SK-N-SH treated with all-trans-retinoic acid at 6 μM for 48 hours (cell line): Measurements from ENCODE around the gene PLCB1.

Experiments
- ATAC-seq: fragments of 200-7000 bp; cut with Tn5 transposase; 3 replicates; pipeline ENCODE4 v1.9.1; 2020; ENCODE audit warnings: mild to moderate bottlenecking, moderate library complexity
- ARNTL ChIP-seq: fragments of 450-650 bp; formaldehyde crosslinking; IDR thresholded peaks from 2 replicates; pipeline ENCODE4 v1.5.0; 2020; ENCODE audit warnings: low read depth, mild to moderate bottlenecking, moderate library complexity, borderline replicate concordance
- CREB5 ChIP-seq: fragments of 250-450 bp; sonication (Bioruptor Pico); IDR thresholded peaks from 2 replicates; pipeline ENCODE4 v1.5.1; 2020; ENCODE audit warnings: low read depth, mild to moderate bottlenecking, moderate library complexity
- ESRRG ChIP-seq: fragments of 250-450 bp; sonication (Bioruptor Pico); IDR thresholded peaks from 2 replicates; pipeline ENCODE4 v1.6.1; 2021; ENCODE audit warnings: mild to moderate bottlenecking
- GLIS3 ChIP-seq: fragments of 250-450 bp; sonication (Bioruptor Pico); IDR thresholded peaks from 2 replicates; pipeline ENCODE4 v1.5.0; 2020; ENCODE audit warnings: mild to moderate bottlenecking, moderate library complexity
- ISL1 ChIP-seq: fragments of 250-450 bp; sonication (Bioruptor Pico); IDR thresholded peaks from 2 replicates; pipeline ENCODE4 v2.1.2; 2022; ENCODE audit warnings: mild to moderate bottlenecking, moderate library complexity
- OSR1 ChIP-seq: fragments of 250-450 bp; sonication (Bioruptor Pico); IDR thresholded peaks from 2 replicates; pipeline ENCODE4 v1.8.0; 2022; ENCODE audit warnings: moderate library complexity, mild to moderate bottlenecking, inconsistent platforms
- PATZ1 ChIP-seq: fragments of 250-450 bp; sonication (Bioruptor Pico); IDR thresholded peaks from 2 replicates; pipeline ENCODE4 v1.8.0; 2020; ENCODE audit warnings: mild to moderate bottlenecking, moderate library complexity, borderline replicate concordance
- RARB ChIP-seq: fragments of 250-450 bp; sonication (Bioruptor Pico); IDR thresholded peaks from 2 replicates; pipeline ENCODE4 v1.8.0; 2021; ENCODE audit warnings: mild to moderate bottlenecking, moderate library complexity
- SNAI2 ChIP-seq: fragments of 250-450 bp; sonication (Bioruptor Pico); IDR thresholded peaks from 2 replicates; pipeline ENCODE4 v1.5.0; 2020; ENCODE audit warnings: mild to moderate bottlenecking, moderate library complexity
- TCF4 ChIP-seq: fragments of 250-450 bp; sonication (Bioruptor Pico); IDR thresholded peaks from 2 replicates; pipeline ENCODE4 v1.8.0; 2021; ENCODE audit warnings: mild to moderate bottlenecking, moderate library complexity, borderline replicate concordance
- TSHZ2 ChIP-seq: fragments of 250-450 bp; sonication (Bioruptor Pico); IDR thresholded peaks from 2 replicates; pipeline ENCODE4 v1.5.0; 2020; ENCODE audit warnings: mild to moderate bottlenecking, moderate library complexity
- ZC3H10 ChIP-seq: fragments of 250-450 bp; sonication (Bioruptor Pico); IDR thresholded peaks from 2 replicates; pipeline ENCODE4 v1.5.1; 2021; ENCODE audit warnings: mild to moderate bottlenecking, moderate library complexity
- ZFP30 ChIP-seq: fragments of 450-650 bp; formaldehyde crosslinking; IDR thresholded peaks from 2 replicates; pipeline ENCODE4 v1.5.0; 2022; ENCODE audit warnings: mild to moderate bottlenecking, moderate library complexity
- ZNF565 ChIP-seq: fragments of 450-650 bp; formaldehyde crosslinking; conservative IDR thresholded peaks from 2 replicates; pipeline ENCODE4 v1.5.0; 2020; ENCODE audit warnings: low read depth, mild to moderate bottlenecking, moderate library complexity
- ZNF70 ChIP-seq: fragments of 450-650 bp; formaldehyde crosslinking; IDR thresholded peaks from 2 replicates; pipeline ENCODE4 v1.5.0; 2020; ENCODE audit warnings: mild to moderate bottlenecking, moderate library complexity
- ZNF8 ChIP-seq: fragments of 450-650 bp; formaldehyde crosslinking; IDR thresholded peaks from 2 replicates; pipeline ENCODE4 v1.5.0; 2020; ENCODE audit warnings: mild to moderate bottlenecking, moderate library complexity

PLCB1 gene

GRCh38 chr20:8540466-8540865 lies 408.4 kb downstream of the PLCB1 start:
- TF ChIP-seq ZFP30 (CRISPR knock-in tag) (no peak), CREB5 (CRISPR knock-in tag) (no peak), ESRRG (no peak), ZC3H10 (CRISPR knock-in tag) (no peak), ZNF70 (no peak), RARB (no peak), SNAI2 (CRISPR knock-in tag) (no peak), TSHZ2 (no peak), PATZ1 (CRISPR knock-in tag) (no peak), ARNTL (CRISPR knock-in tag) (no peak)
- ATAC-seq = no peak

GRCh38 chr20:8542110-8542486 lies 410.0 kb downstream of the PLCB1 start:
- ATAC-seq = no peak
- TF ChIP-seq TSHZ2 = no peak
- no peak for TF ChIP-seq ZNF8 (CRISPR knock-in tag)

GRCh38 chr20:8545212-8545611 lies 413.1 kb downstream of the PLCB1 start:
- ATAC-seq = peak; percentile 80
- peak; percentile 26; the same call in 1 of the 2 replicates for TF ChIP-seq ZC3H10 (CRISPR knock-in tag)
- TF ChIP-seq OSR1 = peak; percentile 81; the same call in 1 of the 2 replicates
- no peak for TF ChIP-seq ZNF70

GRCh38 chr20:8547035-8547650 lies 415.1 kb downstream of the PLCB1 start:
- TF ChIP-seq ZNF565 (CRISPR knock-in tag) (no peak), ISL1 (CRISPR knock-in tag) (0 out of 2 replicates have a peak, but pooled peaks have one; percentile 6), ZNF8 (CRISPR knock-in tag) (no peak), ZNF70 (no peak)
- ATAC-seq = no peak

GRCh38 chr20:8547968-8548588 lies 416.0 kb downstream of the PLCB1 start:
- ATAC-seq = no peak
- no peak for TF ChIP-seq TCF4 (CRISPR knock-in tag)
- TF ChIP-seq PATZ1 (CRISPR knock-in tag) = no peak
- TF ChIP-seq OSR1 = no peak
- no peak for TF ChIP-seq GLIS3 (CRISPR knock-in tag)
